GM12878 (cell line): ENCODE measurements around the gene MYO7B. TPM values are rescaled to one million over a fixed set of nuclear protein-coding genes. Genes with fewer than 3 reads are reported as not detected.

Source experiments
- ATAC-seq: fragments of 200-7000 bp; cut with Tn5 transposase; 3 replicates; pipeline ENCODE4 v1.9.1; 2020; ENCODE audit warnings: mild to moderate bottlenecking, moderate library complexity
- BruUV-seq: library from RNA; stranded (reverse); fragments of 400-500 nt; replicated peaks from 2 replicates; lab custom pipeline; 2021; lab: Mats Ljungman, UMichigan
- CTCF ChIA-PET: fragments of 300-600 bp; sonication (Branson Sonifier 250); formaldehyde crosslinking; extraction: SDS; loops from one replicate; lab custom pipeline; 2021; ENCODE audit warnings: inconsistent platforms; lab: Yijun Ruan, JAX
- POLR2A ChIA-PET: fragments of 350-600 bp; formaldehyde crosslinking; extraction: SDS; loops from one replicate; lab custom pipeline; 2021; ENCODE audit warnings: inconsistent platforms; lab: Charles Lee
- RAD21 ChIA-PET: fragments of 300-600 bp; sonication (Branson Sonifier 250); formaldehyde crosslinking; loops from one replicate; lab custom pipeline; 2023; ENCODE audit warnings: antibody characterized with exemption; ENCODE audit not compliant: unreplicated experiment; lab: Charles Lee
- SMC1A ChIA-PET: fragments of 300-600 bp; sonication (Branson Sonifier 250); formaldehyde crosslinking; loops from one replicate; lab custom pipeline; 2023; ENCODE audit not compliant: unreplicated experiment, uncharacterized antibody; lab: Charles Lee
- DNase-seq: peaks from one replicate; pipeline ENCODE4 v3.0.0-alpha.2; 2011; ENCODE audit warnings: low read depth, low spot score
- FAIRE-seq: peaks from 3 replicates; lab custom pipeline; 2011; peaks lifted over from hg19 to GRCh38; lab: Jason Lieb, UNC
- H2AFZ ChIP-seq: 2 replicates; pipeline ENCODE4 v1.6.0; 2011; ENCODE audit warnings: low read depth, low read length, control low read depth; ENCODE audit not compliant: control insufficient read depth
- H3K27ac ChIP-seq: 2 replicates; pipeline ENCODE4 v1.5.1; 2011; ENCODE audit warnings: control low read depth; ENCODE audit not compliant: control insufficient read depth, insufficient read depth
- H3K27me3 ChIP-seq, 2 experiments: replicated peaks in 1 of 2; 2 replicates each; pipeline versions ENCODE4 v1.6.0 to v1.6.1; 2011; ENCODE audit warnings: low read length in 1 of 2; ENCODE audit not compliant: control insufficient read depth in 2 of 2, insufficient read depth in 2 of 2
- H3K36me3 ChIP-seq, 2 experiments: 2 replicates each; pipeline ENCODE4 v1.5.1; 2011; ENCODE audit warnings: low read length in 1 of 2; ENCODE audit not compliant: control insufficient read depth in 2 of 2, insufficient read depth in 2 of 2
- H3K4me1 ChIP-seq: 2 replicates; pipeline ENCODE4 v1.6.1; 2011; ENCODE audit warnings: mild to moderate bottlenecking, low read length, moderate library complexity, mixed read lengths; ENCODE audit not compliant: control insufficient read depth, insufficient read depth
- H3K4me2 ChIP-seq: 2 replicates; pipeline ENCODE4 v1.6.0; 2011; ENCODE audit warnings: control low read depth; ENCODE audit not compliant: control insufficient read depth, insufficient read depth
- H3K4me3 ChIP-seq: fragments of 200-600 bp; sonication (generic); 2 replicates; pipeline ENCODE4 v1.5.1; 2016
- H3K79me2 ChIP-seq: 2 replicates; pipeline ENCODE4 v1.6.0; 2011; ENCODE audit warnings: low read length; ENCODE audit not compliant: control insufficient read depth, insufficient read depth
- H3K9ac ChIP-seq: 2 replicates; pipeline ENCODE4 v1.8.0; 2011; ENCODE audit warnings: low read length, control low read depth, mixed read lengths; ENCODE audit not compliant: control insufficient read depth, insufficient read depth
- H3K9me3 ChIP-seq: replicated peaks from 3 replicates; pipeline ENCODE4 v1.5.1; 2011; ENCODE audit warnings: mild to moderate bottlenecking, low read length; ENCODE audit not compliant: control insufficient read depth, insufficient read depth
- H4K20me1 ChIP-seq: 2 replicates; pipeline ENCODE4 v1.6.0; 2011; ENCODE audit not compliant: control insufficient read depth, insufficient read depth
- BMI1 ChIP-seq: fragments of 450-650 bp; IDR thresholded peaks from 2 replicates; pipeline ENCODE4 v1.6.1; 2016; ENCODE audit warnings: mild to moderate bottlenecking, moderate library complexity, borderline replicate concordance
- CBX5 ChIP-seq: sonication (generic); IDR thresholded peaks from 2 replicates; pipeline ENCODE4 v1.6.1; 2016; ENCODE audit warnings: low read depth, moderate library complexity, mild to moderate bottlenecking, inconsistent platforms
- CUX1 ChIP-seq: IDR thresholded peaks from 2 replicates; pipeline ENCODE4 v1.6.1; 2012; ENCODE audit warnings: improper control_type of control experiment, low read depth, low read length; ENCODE audit not compliant: insufficient replicate concordance
- E4F1 ChIP-seq: fragments of 450-650 bp; IDR thresholded peaks from 2 replicates; pipeline ENCODE4 v1.6.1; 2018; ENCODE audit warnings: borderline replicate concordance, mild to moderate bottlenecking; ENCODE audit not compliant: partially characterized antibody
- EGR1 ChIP-seq, 2 experiments: IDR thresholded peaks; 1 replicate in 1 of 2; 2 replicates in 1 of 2; pipeline ENCODE4 v1.6.1; 2011 to 2012; ENCODE audit warnings: low read depth in 2 of 2, low read length in 2 of 2, borderline replicate concordance in 1 of 2, mild to moderate bottlenecking in 1 of 2, moderate library complexity in 1 of 2
- ETV6 ChIP-seq, 2 experiments: fragments of 450-650 bp in 1 of 2; IDR thresholded peaks in 1 of 2; conservative IDR thresholded peaks in 1 of 2; 2 replicates each; pipeline ENCODE4 v1.6.1; 2014; ENCODE audit warnings: antibody characterized with exemption in 1 of 2, borderline replicate concordance in 1 of 2, low read depth in 1 of 2, mild to moderate bottlenecking in 1 of 2, moderate library complexity in 1 of 2
- MEF2A ChIP-seq: IDR thresholded peaks from 2 replicates; pipeline ENCODE4 v1.6.1; 2011; ENCODE audit warnings: low read depth, mild to moderate bottlenecking, low read length, moderate library complexity; ENCODE audit not compliant: insufficient read depth
- MTA2 ChIP-seq: fragments of 450-650 bp; IDR thresholded peaks from 2 replicates; pipeline ENCODE4 v1.6.1; 2016; ENCODE audit warnings: low read depth, mild to moderate bottlenecking, moderate library complexity
- NFYB ChIP-seq: IDR thresholded peaks from 2 replicates; pipeline ENCODE4 v1.6.1; 2011; ENCODE audit warnings: low read depth, mild to moderate bottlenecking, low read length, improper control_type of control experiment, moderate library complexity; ENCODE audit not compliant: insufficient read depth
- TCF3 ChIP-seq: IDR thresholded peaks from 2 replicates; pipeline ENCODE4 v1.6.1; 2012; ENCODE audit warnings: low read depth, mild to moderate bottlenecking, low read length, borderline replicate concordance; ENCODE audit not compliant: insufficient read depth
- WGBS: methylation state at CpG from one replicate; pipeline ENCODE4 v1.1.6; 2016; ENCODE audit warnings: low lambda C conversion rate; ENCODE audit not compliant: insufficient replicate concordance, insufficient coverage; ENCODE audit errors: missing lambda C conversion rate; 5-methylcytosine and 5-hydroxymethylcytosine counted together
- in situ Hi-C: fragments of 300-500 bp; cut with MboI; formaldehyde crosslinking; loops from 9 replicates; pipeline ENCODE4 v1.14.3; 2018; ENCODE audit warnings: mixed read lengths
- intact Hi-C: fragments of 100-400 bp; cut with micrococcal nuclease; formaldehyde crosslinking; loops from one replicate; pipeline ENCODE4 v1.14.2; 2022; ENCODE audit not compliant: unreplicated experiment
- polyA plus RNA-seq, 11 experiments: library from polyadenylated mRNA; depleted of rRNA in 4 of 11; unstranded in 6 of 11; stranded (reverse) in 5 of 11; fragments of >200 nt; fragmentation: Nextera tagmentation in 4 of 11; fragmentation: Illumina TruSeq in 1 of 11; extraction: Ambion mirVana in 4 of 11; extraction: Trizol in 1 of 11; gene quantifications; 1 replicate in 1 of 11; 2 replicates in 10 of 11; pipeline versions ENCODE4 v1.2.1 to v1.2.3, GENCODE V29; 2011 to 2016; ENCODE audit warnings: inconsistent platforms in 2 of 11, missing spikeins in 2 of 11, low read depth in 1 of 11
- total RNA-seq, 4 experiments: library from RNA; depleted of rRNA in 3 of 4; stranded (reverse); fragments of >200 nt in 3 of 4; fragmentation: Illumina TruSeq in 1 of 4; extraction: Trizol in 1 of 4; gene quantifications; 2 replicates each; pipeline versions ENCODE4 v1.2.1 to v1.2.3, GENCODE V29; 2013 to 2021
- TF ChIP-seq, protein P1 (sequence below): IDR thresholded peaks from 2 replicates; pipeline ENCODE4 v1.6.1; 2011; ENCODE audit warnings: borderline replicate concordance, low read depth, mild to moderate bottlenecking, moderate library complexity, mixed read lengths, low read length; ENCODE audit not compliant: insufficient read depth; ENCODE audit errors: extremely low read length

The MYO7B gene
- total and polyA plus RNA-seq, 10 of the 15 experiments (the other 5 are each of a cell fraction or from before 2014, with no cell fraction given) = 0.08 to 4.8 (median 1.2) TPM

DNA sequence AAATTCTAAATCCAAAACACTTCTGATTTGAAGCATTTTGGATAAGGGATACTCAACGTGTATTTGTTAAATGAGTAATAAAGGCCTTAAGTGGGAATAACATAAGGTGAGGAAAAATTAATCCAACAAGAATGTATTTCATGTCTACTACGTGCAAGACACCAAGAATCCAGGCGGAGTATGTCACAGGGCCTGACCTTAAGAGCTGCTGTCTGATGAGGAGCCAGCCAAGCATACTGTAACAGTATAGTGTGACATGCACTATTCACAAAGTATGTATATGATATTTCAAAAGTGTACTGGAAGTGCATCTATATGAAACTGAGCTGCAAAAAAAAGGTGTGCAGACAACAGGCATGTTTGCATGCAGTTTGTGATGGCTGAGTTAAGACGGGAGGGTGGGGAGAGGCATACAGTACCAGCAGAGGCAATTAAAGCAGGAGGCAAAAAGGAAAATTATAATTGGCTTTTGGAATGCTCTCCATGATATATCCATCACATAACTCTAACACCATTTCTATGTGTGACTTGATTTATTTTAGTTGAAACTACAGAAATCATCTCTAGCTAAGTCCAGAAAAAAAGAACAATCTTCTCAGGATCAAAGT is 27.4 kb upstream of the MYO7B start:
- Histone ChIP-seq H3K4me3 (no peak overlapping the region), H3K9ac (no peak overlapping the region), H3K4me1 (no peaks in the 10 kb centered on the region), H2AFZ (no peak overlapping the region), H3K79me2 (peaks cover 47% of the 10 kb centered on the region), H3K9me3 (no peaks in the 10 kb centered on the region), H3K36me3 (peaks cover 12% of the 10 kb centered on the region in 2 experiments), H3K4me2 (no peak overlapping the region), H3K27me3 (no peaks in the 10 kb centered on the region), H4K20me1 (0 out of 2 replicates have a peak, but pooled peaks cover 2% of the 10 kb centered on the region), H3K27ac (no peak overlapping the region)
- FAIRE-seq (no peak), DNase-seq (no peak), ATAC-seq (no peak; the same call in 2 of the 3 replicates)
- WGBS = 100% methylated on average over 4 of the region's 4 CpGs
- intact Hi-C loops (no loop called here), in situ Hi-C loops (no loop called here)
- ChIA-PET SMC1A (interaction anchor here (0.9 to 2.3 kb wide), 6 partner anchors 10 to 276 kb away, joined by 3 to 9 read pairs (median 4); no protein-coding TSS in a partner anchor), RAD21 (interaction anchor here (1.4 to 1.5 kb wide), 3 partner anchors 28 to 67 kb away, joined by 3 to 4 read pairs (median 4); no protein-coding TSS in a partner anchor), POLR2A (interaction anchor here (0.5 to 1.2 kb wide), 3 partner anchors 9 to 271 kb away, joined by 3 to 5 read pairs (median 4); no protein-coding TSS in a partner anchor), CTCF (interaction anchor here (0.6 to 1.4 kb wide), 3 partner anchors 55 to 388 kb away, joined by 3 read pairs; no protein-coding TSS in a partner anchor)
- no TSS peak for BruUV-seq
- TF ChIP-seq TCF3 (no peak), ETV6 (conservative IDR thresholded peaks at IDR 0.05 in 1 of 2, IDR thresholded peaks at IDR 0.05 in 1 of 2; ENCODE audit: borderline replicate concordance in 1 of 2, low read depth in 1 of 2) (no peak), BMI1 (no peak), MEF2A (no peak), MTA2 (no peak), E4F1 (no peak), CBX5 (no peak), NFYB (no peak), CUX1 (no peak), EGR1 (IDR thresholded peaks at IDR 0.05; ENCODE audit: borderline replicate concordance in 1 of 2, low read depth in 2 of 2, low read length in 2 of 2) (no peak)
- TF ChIP-seq, protein P1, sequence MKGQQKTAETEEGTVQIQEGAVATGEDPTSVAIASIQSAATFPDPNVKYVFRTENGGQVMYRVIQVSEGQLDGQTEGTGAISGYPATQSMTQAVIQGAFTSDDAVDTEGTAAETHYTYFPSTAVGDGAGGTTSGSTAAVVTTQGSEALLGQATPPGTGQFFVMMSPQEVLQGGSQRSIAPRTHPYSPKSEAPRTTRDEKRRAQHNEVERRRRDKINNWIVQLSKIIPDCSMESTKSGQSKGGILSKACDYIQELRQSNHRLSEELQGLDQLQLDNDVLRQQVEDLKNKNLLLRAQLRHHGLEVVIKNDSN = no peak
